HG03571 (cell line): ENCODE data around the gene HACD1.

Experiments
- ATAC-seq: cut with Tn5 transposase; IDR thresholded peaks from one replicate; pipeline ENCODE4 v1.9.1; 2021; ENCODE audit not compliant: unreplicated experiment

Gene HACD1

GRCh38 chr10:17586821-17587234 lies 30.3 kb downstream of the HACD1 start:
- ATAC-seq: peak; percentile 70

GRCh38 chr10:17585016-17585415 lies 32.2 kb downstream of the HACD1 start:
- ATAC-seq: peak; percentile 86

- ATAC-seq: no peak
Measured at GRCh38 chr10:17580885-17581284, 36.3 kb downstream of the HACD1 start.

GRCh38 chr10:17578603-17579002 lies 38.6 kb downstream of the HACD1 start:
- ATAC-seq: no peak

GRCh38 chr10:17576768-17577167 lies 40.4 kb downstream of the HACD1 start:
- ATAC-seq: no peak

GRCh38 chr10:17564911-17565310 lies 52.3 kb downstream of the HACD1 start:
- no peak for ATAC-seq

GRCh38 chr10:17563452-17563851 lies 53.7 kb downstream of the HACD1 start:
- no peak for ATAC-seq

GRCh38 chr10:17562614-17563013 lies 54.6 kb downstream of the HACD1 start:
- ATAC-seq: no peak

- no peak for ATAC-seq
Measured at GRCh38 chr10:17561111-17561510, 56.1 kb downstream of the HACD1 start.

GRCh38 chr10:17557459-17557858 lies 59.7 kb downstream of the HACD1 start:
- ATAC-seq: no peak

- no peak for ATAC-seq
Measured at GRCh38 chr10:17548770-17549169, 68.4 kb downstream of the HACD1 start.

- ATAC-seq: no peak
Measured at GRCh38 chr10:17548162-17548561, 69.0 kb downstream of the HACD1 start.

- no peak for ATAC-seq
Measured at GRCh38 chr10:17547060-17547459, 70.1 kb downstream of the HACD1 start.

- no peak for ATAC-seq
Measured at GRCh38 chr10:17544465-17544864, 72.7 kb downstream of the HACD1 start.
